K562 (cell line): ENCODE measurements around the gene TBX22. TPM values are rescaled to one million over a fixed set of nuclear protein-coding genes. Genes with fewer than 3 reads are reported as not detected.

Experiments used
- ATAC-seq: fragments of 200-7000 bp; cut with Tn5 transposase; 3 replicates; pipeline ENCODE4 v1.9.1; 2020; ENCODE audit warnings: moderate library complexity
- BruUV-seq: library from RNA; stranded (reverse); fragments of 400-500 nt; replicated peaks from 2 replicates; lab custom pipeline; 2021; lab: Mats Ljungman, UMichigan
- CTCF ChIA-PET: fragments of 300-600 bp; formaldehyde crosslinking; extraction: SDS; loops from one replicate; lab custom pipeline; 2021; ENCODE audit warnings: low intra/inter-chr PET ratio; lab: Yijun Ruan, JAX
- POLR2A ChIA-PET: fragments of 300-600, 350-650 bp; sonication (Branson Sonifier 250); formaldehyde crosslinking; extraction: SDS; loops from one replicate; lab custom pipeline; 2021; ENCODE audit warnings: antibody characterized with exemption, inconsistent platforms; lab: Yijun Ruan, JAX
- DNase-seq, 4 experiments: peaks; one replicate each; pipeline versions ENCODE4 v3.0.0 to v3.0.0-alpha.2; 2011 to 2018; ENCODE audit warnings: low spot score in 3 of 4, mixed read lengths in 3 of 4; ENCODE audit errors: extremely low read depth in 1 of 4
- FAIRE-seq: peaks from 2 replicates; lab custom pipeline; 2011; peaks lifted over from hg19 to GRCh38; lab: Jason Lieb, UNC
- H2AFZ ChIP-seq: 2 replicates; pipeline ENCODE4 v1.6.0; 2011; ENCODE audit warnings: low read depth, low read length, control low read depth, inconsistent platforms
- H3K27ac ChIP-seq: fragments of 200-600 bp; 3 replicates; pipeline ENCODE4 v1.8.0; 2011; ENCODE audit warnings: low read depth, mild to moderate bottlenecking, control low read depth, inconsistent platforms, low read length, moderate library complexity, mixed read lengths; ENCODE audit errors: extremely low read depth
- H3K27me3 ChIP-seq, 2 experiments: fragments of 300-600 bp in 1 of 2; 2 replicates in 1 of 2; 3 replicates in 1 of 2; pipeline versions ENCODE4 v1.6.0 to v1.8.0; 2011; ENCODE audit warnings: inconsistent platforms in 2 of 2, low read length in 2 of 2, mild to moderate bottlenecking in 1 of 2, mixed read lengths in 1 of 2, moderate library complexity in 1 of 2; ENCODE audit not compliant: control insufficient read depth in 2 of 2, insufficient read depth in 2 of 2
- H3K36me3 ChIP-seq: fragments of 300-600 bp; 3 replicates; pipeline ENCODE4 v1.8.0; 2011; ENCODE audit warnings: mild to moderate bottlenecking, low read length, inconsistent platforms; ENCODE audit not compliant: control insufficient read depth, insufficient read depth
- H3K4me1 ChIP-seq, 2 experiments: fragments of 200-600 bp in 1 of 2; replicated peaks in 1 of 2; 2 replicates in 1 of 2; 3 replicates in 1 of 2; pipeline versions ENCODE4 v1.5.1 to v1.8.0; 2011; ENCODE audit warnings: inconsistent platforms in 2 of 2, low read length in 2 of 2, mild to moderate bottlenecking in 1 of 2, mixed read lengths in 1 of 2, moderate library complexity in 1 of 2; ENCODE audit not compliant: control insufficient read depth in 2 of 2, insufficient read depth in 2 of 2
- H3K4me2 ChIP-seq: 2 replicates; pipeline ENCODE4 v1.6.1; 2011; ENCODE audit warnings: low read length, control low read depth, inconsistent platforms, mixed read lengths; ENCODE audit not compliant: insufficient read depth
- H3K4me3 ChIP-seq: fragments of 200-600 bp; sonication (generic), shearing (Covaris generic); 2 replicates; pipeline ENCODE4 v1.5.1; 2016; ENCODE audit warnings: control low read depth, inconsistent platforms
- H3K79me2 ChIP-seq: fragments of 200-600 bp; 3 replicates; pipeline ENCODE4 v1.8.0; 2011; ENCODE audit warnings: low read length, inconsistent platforms; ENCODE audit not compliant: control insufficient read depth, insufficient read depth
- H3K9ac ChIP-seq, 2 experiments: 2 replicates each; pipeline versions ENCODE4 v1.6.0 to v1.6.1; 2011; ENCODE audit warnings: low read depth in 2 of 2, low read length in 2 of 2, control low read depth in 1 of 2, inconsistent platforms in 1 of 2, mild to moderate bottlenecking in 1 of 2, mixed read lengths in 1 of 2; ENCODE audit not compliant: insufficient read depth in 1 of 2
- H3K9me1 ChIP-seq: one replicate; pipeline ENCODE4 v1.6.0; 2011; ENCODE audit warnings: inconsistent platforms, mild to moderate bottlenecking, low read length, moderate library complexity; ENCODE audit not compliant: control insufficient read depth, insufficient read depth
- H3K9me3 ChIP-seq: replicated peaks from 2 replicates; pipeline ENCODE4 v1.5.1; 2011; ENCODE audit warnings: low read depth, low read length, inconsistent platforms; ENCODE audit not compliant: control insufficient read depth, insufficient read depth
- H4K20me1 ChIP-seq: replicated peaks from 2 replicates; pipeline ENCODE4 v1.6.1; 2011; ENCODE audit warnings: low read length, inconsistent platforms, mixed read lengths; ENCODE audit not compliant: control insufficient read depth, insufficient read depth
- ASH1L ChIP-seq: fragments of 450-650 bp; IDR thresholded peaks from 2 replicates; pipeline ENCODE4 v1.6.1; 2018; ENCODE audit warnings: borderline replicate concordance, mild to moderate bottlenecking, low read depth; ENCODE audit not compliant: partially characterized antibody
- HDAC3 ChIP-seq: fragments of 450-650 bp; IDR thresholded peaks from 2 replicates; pipeline ENCODE4 v1.6.1; 2018; ENCODE audit warnings: borderline replicate concordance, mild to moderate bottlenecking, moderate library complexity; ENCODE audit not compliant: partially characterized antibody
- MTF1 ChIP-seq: fragments of 250-450 bp; sonication (Bioruptor Pico); IDR thresholded peaks from 2 replicates; pipeline ENCODE4 v1.9.0; 2021; ENCODE audit warnings: moderate library complexity, mild to moderate bottlenecking, inconsistent platforms, borderline replicate concordance
- NCOA6 ChIP-seq: fragments of 450-650 bp; IDR thresholded peaks from 2 replicates; pipeline ENCODE4 v1.6.1; 2017; ENCODE audit warnings: mild to moderate bottlenecking
- NRF1 ChIP-seq, 2 experiments: fragments of 450-650 bp; IDR thresholded peaks in 1 of 2; conservative IDR thresholded peaks in 1 of 2; 2 replicates each; pipeline ENCODE4 v1.6.1; 2014; ENCODE audit warnings: mild to moderate bottlenecking in 2 of 2
- STAT5A ChIP-seq: IDR thresholded peaks from 2 replicates; pipeline ENCODE4 v1.6.1; 2012; ENCODE audit warnings: low read length, inconsistent platforms, borderline replicate concordance
- ZC3H8 ChIP-seq: fragments of 450-650 bp; IDR thresholded peaks from 2 replicates; pipeline ENCODE4 v1.6.1; 2017
- ZKSCAN1 ChIP-seq: fragments of 150-350 bp; IDR thresholded peaks from 2 replicates; pipeline ENCODE4 v1.6.1; 2016; ENCODE audit warnings: low read depth, low read length
- ZNF408 ChIP-seq: fragments of 250-450 bp; sonication (Bioruptor Pico); IDR thresholded peaks from 2 replicates; pipeline ENCODE4 v1.4.0; 2020; ENCODE audit warnings: low read depth, mild to moderate bottlenecking, moderate library complexity
- ZNF436 ChIP-seq: fragments of 250-450, 450-650 bp; sonication (Bioruptor Pico); formaldehyde crosslinking; IDR thresholded peaks from 2 replicates; pipeline ENCODE4 v1.7.0; 2020; ENCODE audit warnings: mild to moderate bottlenecking
- ZNF696 ChIP-seq: fragments of 250-450 bp; sonication (Bioruptor Pico); conservative IDR thresholded peaks from 2 replicates; pipeline ENCODE4 v1.4.0; 2020; ENCODE audit warnings: mild to moderate bottlenecking, moderate library complexity
- WGBS: fragments of 100-300 bp; shearing (Covaris generic); methylation state at CpG from one replicate; pipeline ENCODE4 v1.1.6; 2016; ENCODE audit warnings: low coverage, mixed read lengths; ENCODE audit not compliant: insufficient coverage; ENCODE audit errors: missing lambda C conversion rate; 5-methylcytosine and 5-hydroxymethylcytosine counted together
- in situ Hi-C: fragments of 300-500 bp; cut with MboI; formaldehyde crosslinking; loops from 4 replicates; pipeline ENCODE4 v1.15.0; 2018; ENCODE audit warnings: inconsistent platforms, mixed read lengths
- intact Hi-C: fragments of 100-400 bp; cut with micrococcal nuclease; formaldehyde crosslinking; loops from 2 replicates; pipeline ENCODE4 v1.14.2; 2022
- polyA plus RNA-seq, 8 experiments: library from polyadenylated mRNA; depleted of rRNA in 4 of 8; stranded (reverse) in 5 of 8; unstranded in 3 of 8; fragments of >200 nt; fragmentation: Nextera tagmentation in 2 of 8; fragmentation: Illumina TruSeq in 1 of 8; extraction: Ambion mirVana in 2 of 8; extraction: Trizol in 1 of 8; gene quantifications; 2 replicates each; pipeline versions ENCODE4 v1.2.1 to v1.2.3, GENCODE V29; 2011 to 2014; ENCODE audit warnings: inconsistent platforms in 1 of 8, missing spikeins in 1 of 8
- total RNA-seq, 7 experiments: library from RNA; depleted of rRNA in 6 of 7; stranded (reverse); fragments of >200 nt in 6 of 7; fragmentation: Illumina TruSeq in 2 of 7; extraction: Trizol in 2 of 7; gene quantifications; 2 replicates each; pipeline versions ENCODE4 v1.2.1 to v1.2.3, GENCODE V29; 2011 to 2021; ENCODE audit warnings: low replicate concordance in 1 of 7
- TF ChIP-seq, protein P1 (sequence below): fragments of 150-350 bp; conservative IDR thresholded peaks from 2 replicates; pipeline ENCODE4 v1.6.1; 2014; ENCODE audit warnings: low read length
- TF ChIP-seq, protein P2 (sequence below): fragments of 450-650 bp; formaldehyde crosslinking; IDR thresholded peaks from 2 replicates; pipeline ENCODE4 v1.4.0; 2020; ENCODE audit warnings: mild to moderate bottlenecking, moderate library complexity
- TF ChIP-seq, protein P3 (sequence below): sonication (generic); formaldehyde crosslinking; IDR thresholded peaks from 2 replicates; pipeline ENCODE4 v1.8.0; 2022; ENCODE audit warnings: missing genetic modification reagents, mild to moderate bottlenecking, borderline replicate concordance
- TF ChIP-seq, protein P4 (sequence below): fragments of 250-450 bp; sonication (Bioruptor Pico); IDR thresholded peaks from 2 replicates; pipeline ENCODE4 v1.4.0; 2020; ENCODE audit warnings: mild to moderate bottlenecking

Gene TBX22
- total and polyA plus RNA-seq, 9 of the 15 experiments (the other 6 are each of a cell fraction or from before 2014, with no cell fraction given): not detected

DNA sequence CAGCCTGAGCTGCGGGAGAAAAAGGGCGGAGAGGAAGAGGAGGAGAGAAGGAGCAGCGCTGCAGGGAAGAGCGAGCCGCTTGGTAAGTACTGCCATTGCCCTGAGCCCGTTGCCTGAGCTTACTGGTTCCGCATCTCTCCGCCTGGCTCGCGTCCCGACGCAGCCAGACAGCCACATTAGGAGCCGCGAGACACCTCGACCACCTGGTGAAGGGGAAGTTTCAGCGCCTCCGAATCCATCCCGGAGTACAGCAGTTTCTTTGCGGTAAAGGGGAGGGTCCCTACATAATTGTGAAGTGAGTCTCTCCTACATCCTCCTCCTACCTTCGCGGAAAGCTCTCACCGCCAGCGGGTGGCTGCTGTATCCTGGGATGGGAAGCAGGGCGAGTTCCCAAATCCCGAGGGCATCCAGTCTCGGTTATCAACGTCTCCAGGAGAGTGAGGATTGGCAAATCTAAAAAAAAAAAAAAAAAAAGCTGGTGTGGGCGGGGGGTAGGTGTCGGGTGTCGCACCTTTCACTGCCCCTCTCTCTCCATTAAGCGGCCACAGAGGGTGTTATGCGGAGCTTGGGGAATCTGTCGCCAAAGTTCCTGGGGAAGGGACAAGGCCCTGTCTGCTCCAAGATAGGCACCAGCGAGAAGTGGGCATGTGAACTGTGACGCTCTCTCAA, 7.9 kb downstream of the TBX22 start:
- in situ Hi-C loops (no loop called here), intact Hi-C loops (no loop called here)
- Histone ChIP-seq H3K27ac (no peak overlapping the region), H3K4me3 (no peak overlapping the region), H2AFZ (no peak overlapping the region), H3K9me3 (no peaks in the 10 kb centered on the region), H3K9me1 (no peaks in the 10 kb centered on the region), H3K36me3 (no peaks in the 10 kb centered on the region), H3K9ac (no peak overlapping the region), H3K4me2 (no peak overlapping the region), H3K4me1 (no peaks in the 10 kb centered on the region), H3K79me2 (no peaks in the 10 kb centered on the region), H3K27me3 (no peaks in the 10 kb centered on the region), H4K20me1 (no peaks in the 10 kb centered on the region)
- ChIA-PET CTCF (no interaction called here), POLR2A (no interaction called here)
- ATAC-seq (no peak), DNase-seq (no peak), FAIRE-seq (no peak)
- BruUV-seq: no TSS peak
- WGBS: 0% methylated on average over 15 of the region's 35 CpGs
- TF ChIP-seq, protein P1, sequence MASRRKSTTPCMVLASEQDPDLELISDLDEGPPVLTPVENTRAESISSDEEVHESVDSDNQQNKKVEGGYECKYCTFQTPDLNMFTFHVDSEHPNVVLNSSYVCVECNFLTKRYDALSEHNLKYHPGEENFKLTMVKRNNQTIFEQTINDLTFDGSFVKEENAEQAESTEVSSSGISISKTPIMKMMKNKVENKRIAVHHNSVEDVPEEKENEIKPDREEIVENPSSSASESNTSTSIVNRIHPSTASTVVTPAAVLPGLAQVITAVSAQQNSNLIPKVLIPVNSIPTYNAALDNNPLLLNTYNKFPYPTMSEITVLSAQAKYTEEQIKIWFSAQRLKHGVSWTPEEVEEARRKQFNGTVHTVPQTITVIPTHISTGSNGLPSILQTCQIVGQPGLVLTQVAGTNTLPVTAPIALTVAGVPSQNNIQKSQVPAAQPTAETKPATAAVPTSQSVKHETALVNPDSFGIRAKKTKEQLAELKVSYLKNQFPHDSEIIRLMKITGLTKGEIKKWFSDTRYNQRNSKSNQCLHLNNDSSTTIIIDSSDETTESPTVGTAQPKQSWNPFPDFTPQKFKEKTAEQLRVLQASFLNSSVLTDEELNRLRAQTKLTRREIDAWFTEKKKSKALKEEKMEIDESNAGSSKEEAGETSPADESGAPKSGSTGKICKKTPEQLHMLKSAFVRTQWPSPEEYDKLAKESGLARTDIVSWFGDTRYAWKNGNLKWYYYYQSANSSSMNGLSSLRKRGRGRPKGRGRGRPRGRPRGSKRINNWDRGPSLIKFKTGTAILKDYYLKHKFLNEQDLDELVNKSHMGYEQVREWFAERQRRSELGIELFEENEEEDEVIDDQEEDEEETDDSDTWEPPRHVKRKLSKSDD: no peak
- TF ChIP-seq, protein P2, sequence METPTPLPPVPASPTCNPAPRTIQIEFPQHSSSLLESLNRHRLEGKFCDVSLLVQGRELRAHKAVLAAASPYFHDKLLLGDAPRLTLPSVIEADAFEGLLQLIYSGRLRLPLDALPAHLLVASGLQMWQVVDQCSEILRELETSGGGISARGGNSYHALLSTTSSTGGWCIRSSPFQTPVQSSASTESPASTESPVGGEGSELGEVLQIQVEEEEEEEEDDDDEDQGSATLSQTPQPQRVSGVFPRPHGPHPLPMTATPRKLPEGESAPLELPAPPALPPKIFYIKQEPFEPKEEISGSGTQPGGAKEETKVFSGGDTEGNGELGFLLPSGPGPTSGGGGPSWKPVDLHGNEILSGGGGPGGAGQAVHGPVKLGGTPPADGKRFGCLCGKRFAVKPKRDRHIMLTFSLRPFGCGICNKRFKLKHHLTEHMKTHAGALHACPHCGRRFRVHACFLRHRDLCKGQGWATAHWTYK (CRISPR knock-in tag): no peak
- TF ChIP-seq ZC3H8 (no peak), MTF1 (CRISPR knock-in tag) (no peak), ZNF696 (no peak), NCOA6 (no peak), ZNF436 (no peak), STAT5A (no peak), HDAC3 (no peak), ASH1L (no peak), ZKSCAN1 (no peak), ZNF408 (no peak), NRF1 (conservative IDR thresholded peaks at IDR 0.05 in 1 of 2, IDR thresholded peaks at IDR 0.05 in 1 of 2) (no peak)
- TF ChIP-seq, protein P3, sequence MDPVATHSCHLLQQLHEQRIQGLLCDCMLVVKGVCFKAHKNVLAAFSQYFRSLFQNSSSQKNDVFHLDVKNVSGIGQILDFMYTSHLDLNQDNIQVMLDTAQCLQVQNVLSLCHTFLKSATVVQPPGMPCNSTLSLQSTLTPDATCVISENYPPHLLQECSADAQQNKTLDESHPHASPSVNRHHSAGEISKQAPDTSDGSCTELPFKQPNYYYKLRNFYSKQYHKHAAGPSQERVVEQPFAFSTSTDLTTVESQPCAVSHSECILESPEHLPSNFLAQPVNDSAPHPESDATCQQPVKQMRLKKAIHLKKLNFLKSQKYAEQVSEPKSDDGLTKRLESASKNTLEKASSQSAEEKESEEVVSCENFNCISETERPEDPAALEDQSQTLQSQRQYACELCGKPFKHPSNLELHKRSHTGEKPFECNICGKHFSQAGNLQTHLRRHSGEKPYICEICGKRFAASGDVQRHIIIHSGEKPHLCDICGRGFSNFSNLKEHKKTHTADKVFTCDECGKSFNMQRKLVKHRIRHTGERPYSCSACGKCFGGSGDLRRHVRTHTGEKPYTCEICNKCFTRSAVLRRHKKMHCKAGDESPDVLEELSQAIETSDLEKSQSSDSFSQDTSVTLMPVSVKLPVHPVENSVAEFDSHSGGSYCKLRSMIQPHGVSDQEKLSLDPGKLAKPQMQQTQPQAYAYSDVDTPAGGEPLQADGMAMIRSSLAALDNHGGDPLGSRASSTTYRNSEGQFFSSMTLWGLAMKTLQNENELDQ: no peak
- TF ChIP-seq, protein P4, sequence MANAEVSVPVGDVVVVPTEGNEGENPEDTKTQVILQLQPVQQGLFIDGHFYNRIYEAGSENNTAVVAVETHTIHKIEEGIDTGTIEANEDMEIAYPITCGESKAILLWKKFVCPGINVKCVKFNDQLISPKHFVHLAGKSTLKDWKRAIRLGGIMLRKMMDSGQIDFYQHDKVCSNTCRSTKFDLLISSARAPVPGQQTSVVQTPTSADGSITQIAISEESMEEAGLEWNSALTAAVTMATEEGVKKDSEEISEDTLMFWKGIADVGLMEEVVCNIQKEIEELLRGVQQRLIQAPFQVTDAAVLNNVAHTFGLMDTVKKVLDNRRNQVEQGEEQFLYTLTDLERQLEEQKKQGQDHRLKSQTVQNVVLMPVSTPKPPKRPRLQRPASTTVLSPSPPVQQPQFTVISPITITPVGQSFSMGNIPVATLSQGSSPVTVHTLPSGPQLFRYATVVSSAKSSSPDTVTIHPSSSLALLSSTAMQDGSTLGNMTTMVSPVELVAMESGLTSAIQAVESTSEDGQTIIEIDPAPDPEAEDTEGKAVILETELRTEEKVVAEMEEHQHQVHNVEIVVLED (CRISPR knock-in tag): no peak
